ENCODE data around the gene SLC13A2. TPM values are rescaled to one million over a fixed set of nuclear protein-coding genes. Genes with fewer than 3 reads are reported as not detected.

SLC13A2 gene
- total RNA-seq, 4 donors from 2014 or later, result 0.34 TPM; not detected in 3

DNA sequence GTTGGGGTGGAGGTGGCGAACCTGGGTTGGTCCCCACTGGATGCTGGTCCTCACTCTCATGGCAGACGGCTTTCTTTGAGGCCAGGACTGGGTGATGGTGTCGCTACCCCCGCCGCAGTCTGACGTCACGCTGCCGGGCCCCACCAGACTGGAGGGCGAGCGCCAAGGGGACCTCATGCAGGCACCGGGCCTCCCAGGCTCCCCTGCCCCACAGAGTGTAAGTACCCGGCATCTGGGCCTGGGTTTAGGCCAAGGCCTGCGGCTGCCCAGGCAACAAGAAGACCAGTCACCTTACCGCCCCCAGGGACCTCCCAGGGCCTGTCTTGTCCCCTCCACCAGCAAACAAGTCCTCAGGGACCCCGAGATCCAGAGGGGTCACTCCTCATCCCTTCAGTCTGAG, 50.4 kb downstream of the SLC13A2 start:
- H3K27ac ChIP-seq, result no peak overlapping the region
- DNase-seq, result no peak
- H3K27me3 ChIP-seq, result no peaks in the 10 kb centered on the region
- H3K4me3 ChIP-seq, result no peak overlapping the region
- no peaks in the 10 kb centered on the region for H3K36me3 ChIP-seq
- H3K9me3 ChIP-seq, result no peaks in the 10 kb centered on the region
- intact Hi-C loops (cut with DNase I; ENCODE audit: low total_unique reads) (no loop called here), in situ Hi-C loops (cut with MboI; ENCODE audit: low sequenced_read_pairs in 4 of 4) (loop anchor here in 1 of 4 donors (25.0 kb wide), 1 partner anchor 112 kb away; the partner anchor contains the start of gene SLC46A1)
- H3K4me1 ChIP-seq, result no peaks in the 10 kb centered on the region
- no peak for ATAC-seq
- no peak for TF ChIP-seq POLR2A (IDR thresholded peaks at IDR 0.05)
- TF ChIP-seq, protein P1, sequence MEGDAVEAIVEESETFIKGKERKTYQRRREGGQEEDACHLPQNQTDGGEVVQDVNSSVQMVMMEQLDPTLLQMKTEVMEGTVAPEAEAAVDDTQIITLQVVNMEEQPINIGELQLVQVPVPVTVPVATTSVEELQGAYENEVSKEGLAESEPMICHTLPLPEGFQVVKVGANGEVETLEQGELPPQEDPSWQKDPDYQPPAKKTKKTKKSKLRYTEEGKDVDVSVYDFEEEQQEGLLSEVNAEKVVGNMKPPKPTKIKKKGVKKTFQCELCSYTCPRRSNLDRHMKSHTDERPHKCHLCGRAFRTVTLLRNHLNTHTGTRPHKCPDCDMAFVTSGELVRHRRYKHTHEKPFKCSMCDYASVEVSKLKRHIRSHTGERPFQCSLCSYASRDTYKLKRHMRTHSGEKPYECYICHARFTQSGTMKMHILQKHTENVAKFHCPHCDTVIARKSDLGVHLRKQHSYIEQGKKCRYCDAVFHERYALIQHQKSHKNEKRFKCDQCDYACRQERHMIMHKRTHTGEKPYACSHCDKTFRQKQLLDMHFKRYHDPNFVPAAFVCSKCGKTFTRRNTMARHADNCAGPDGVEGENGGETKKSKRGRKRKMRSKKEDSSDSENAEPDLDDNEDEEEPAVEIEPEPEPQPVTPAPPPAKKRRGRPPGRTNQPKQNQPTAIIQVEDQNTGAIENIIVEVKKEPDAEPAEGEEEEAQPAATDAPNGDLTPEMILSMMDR (IDR thresholded peaks at IDR 0.05 in 4 of 5, conservative IDR thresholded peaks at IDR 0.05 in 1 of 5), result no peak

DNA sequence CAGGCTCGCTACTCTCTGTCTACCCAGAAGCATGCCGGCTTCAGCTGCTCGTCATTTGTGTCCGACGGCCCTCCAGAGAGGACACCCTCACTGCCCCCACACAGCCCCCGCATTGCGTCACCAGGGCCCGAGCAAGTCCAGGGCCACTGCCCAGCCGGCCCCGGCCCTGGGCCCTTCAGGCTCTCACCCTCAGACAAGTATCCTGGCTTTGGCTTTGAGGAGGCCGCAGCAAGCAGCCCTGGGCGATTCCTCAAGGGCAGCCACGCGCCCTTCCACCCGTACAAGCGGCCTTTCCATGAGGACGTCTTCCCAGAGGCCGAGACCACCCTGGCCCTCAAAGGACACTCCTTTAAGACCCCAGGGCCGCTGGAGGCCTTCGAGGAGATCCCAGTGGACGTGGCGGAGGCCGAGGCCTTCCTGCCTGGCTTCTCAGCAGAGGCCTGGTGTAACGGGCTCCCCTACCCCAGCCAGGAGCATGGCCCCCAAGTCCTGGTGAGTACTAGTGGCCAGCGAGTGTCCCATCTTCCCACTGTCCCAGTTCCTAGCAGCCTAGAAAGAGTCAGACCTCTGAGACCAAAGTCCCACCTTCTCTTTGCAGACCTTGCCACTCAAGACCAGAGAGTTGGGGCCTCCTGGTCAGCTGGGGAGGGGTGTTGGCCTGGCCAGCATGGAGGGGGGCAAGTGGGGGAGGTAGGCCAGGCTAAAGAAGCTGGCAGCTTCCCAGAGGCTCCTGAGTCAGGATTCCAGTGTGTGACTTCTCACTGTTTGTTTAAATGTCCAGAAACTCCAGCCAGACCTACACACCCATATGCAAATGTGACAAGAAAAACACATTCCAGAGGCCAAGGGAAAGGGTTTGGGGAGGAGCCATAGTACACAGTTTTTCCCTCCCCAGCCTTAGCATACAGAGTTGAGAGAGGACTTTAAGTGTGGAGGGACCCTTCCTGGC, 51.3 kb downstream of the SLC13A2 start:
- ATAC-seq (no peak), DNase-seq (no peak)
- H3K36me3 ChIP-seq, result no peaks in the 10 kb centered on the region
- in situ Hi-C loops (cut with MboI; ENCODE audit: low sequenced_read_pairs in 4 of 4) (loop anchor here in 1 of 4 donors (25.0 kb wide), 1 partner anchor 112 kb away; the partner anchor contains the start of gene SLC46A1), intact Hi-C loops (cut with DNase I; ENCODE audit: low total_unique reads) (no loop called here)
- no peaks in the 10 kb centered on the region for H3K4me1 ChIP-seq
- no peak overlapping the region for H3K27ac ChIP-seq
- no peaks in the 10 kb centered on the region for H3K27me3 ChIP-seq
- H3K9me3 ChIP-seq, result no peaks in the 10 kb centered on the region
- TF ChIP-seq, protein P1 (IDR thresholded peaks at IDR 0.05 in 4 of 5, conservative IDR thresholded peaks at IDR 0.05 in 1 of 5), result no peak
- no peak for TF ChIP-seq POLR2A (IDR thresholded peaks at IDR 0.05)
- no peak overlapping the region for H3K4me3 ChIP-seq

DNA sequence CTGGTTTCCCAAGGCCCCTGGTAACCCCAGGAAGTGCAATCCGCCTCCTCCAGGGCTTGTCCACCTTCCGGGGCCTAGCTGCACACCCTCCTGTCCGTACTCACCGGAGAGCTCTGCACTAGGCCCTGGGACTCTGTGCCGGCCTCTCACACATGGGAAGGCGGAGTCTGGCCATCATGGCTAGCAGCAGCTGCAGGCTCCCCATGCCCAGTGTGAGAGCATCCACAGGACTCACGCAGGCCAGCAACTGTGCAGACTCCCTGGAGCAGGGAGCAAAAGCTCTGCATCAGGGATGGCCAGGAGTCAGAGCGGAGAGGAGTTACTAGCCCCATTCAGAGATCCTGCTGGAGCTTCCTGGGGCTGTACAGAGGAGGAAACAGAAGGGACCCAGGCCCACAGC, 52.9 kb downstream of the SLC13A2 start:
- in situ Hi-C loops (cut with MboI; ENCODE audit: low sequenced_read_pairs in 4 of 4) (no loop called here), intact Hi-C loops (cut with DNase I; ENCODE audit: low total_unique reads) (no loop called here)
- H3K27me3 ChIP-seq, result no peaks in the 10 kb centered on the region
- DNase-seq (no peak), ATAC-seq (no peak)
- no peak overlapping the region for H3K4me3 ChIP-seq
- TF ChIP-seq, protein P1 (IDR thresholded peaks at IDR 0.05 in 4 of 5, conservative IDR thresholded peaks at IDR 0.05 in 1 of 5), result no peak
- TF ChIP-seq POLR2A (IDR thresholded peaks at IDR 0.05), result no peak
- H3K27ac ChIP-seq, result no peak overlapping the region
- H3K9me3 ChIP-seq, result no peaks in the 10 kb centered on the region
- H3K36me3 ChIP-seq, result no peaks in the 10 kb centered on the region
- H3K4me1 ChIP-seq, result no peaks in the 10 kb centered on the region

DNA sequence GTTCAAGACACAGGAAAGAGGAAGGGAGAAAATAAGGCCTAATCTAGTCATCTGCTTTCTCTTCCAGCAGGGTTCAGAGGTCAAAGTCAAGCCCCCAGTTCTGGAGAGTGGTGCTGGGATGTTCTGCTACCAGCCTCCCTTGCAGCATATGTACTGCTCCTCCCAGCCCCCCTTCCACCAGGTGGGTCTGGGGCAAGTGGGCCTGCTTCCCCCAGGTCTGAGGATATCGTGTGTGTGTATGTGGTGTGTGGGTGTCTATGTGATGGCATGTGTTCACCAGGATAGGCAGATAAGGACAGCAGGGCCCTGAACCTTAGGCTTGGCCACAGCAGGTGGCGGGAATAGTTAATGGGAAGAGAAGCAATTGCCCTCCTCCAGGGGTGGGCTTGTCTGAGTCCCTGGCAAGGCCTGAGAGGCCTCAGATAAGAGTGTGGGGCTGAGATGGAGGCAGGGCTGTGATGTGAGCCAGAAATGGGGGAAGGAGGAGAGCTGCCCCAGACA, 53.8 kb downstream of the SLC13A2 start:
- H3K36me3 ChIP-seq, result no peaks in the 10 kb centered on the region

More for the DNA sequence above, 53.8 kb downstream of the SLC13A2 start:
- ATAC-seq, result no peak
- TF ChIP-seq POLR2A (IDR thresholded peaks at IDR 0.05), result no peak
- TF ChIP-seq, protein P1 (IDR thresholded peaks at IDR 0.05 in 4 of 5, conservative IDR thresholded peaks at IDR 0.05 in 1 of 5), result no peak
- Histone ChIP-seq H3K9me3 (no peaks in the 10 kb centered on the region), H3K27me3 (no peaks in the 10 kb centered on the region), H3K27ac (no peak overlapping the region), H3K4me3 (no peak overlapping the region), H3K4me1 (no peaks in the 10 kb centered on the region)
- DNase-seq, result no peak
- in situ Hi-C loops (cut with MboI; ENCODE audit: low sequenced_read_pairs in 4 of 4), result no loop called here
- intact Hi-C loops (cut with DNase I; ENCODE audit: low total_unique reads), result no loop called here

Measured in gastrocnemius medialis (tissue), 4 donors.